Urinary bladder (tissue), 4 donors: ENCODE measurements around the gene PCDHGC3. TPM values are rescaled to one million over a fixed set of nuclear protein-coding genes. Genes with fewer than 3 reads are reported as not detected.

Source experiments
- DNase-seq: peaks from one replicate; pipeline ENCODE4 v3.0.0-alpha.2; 2015; ENCODE audit errors: extremely low spot score
- H3K27ac ChIP-seq: one replicate; pipeline ENCODE4 v1.5.1; 2013; ENCODE audit warnings: low read depth, mild to moderate bottlenecking, moderate library complexity
- H3K36me3 ChIP-seq: one replicate; pipeline ENCODE4 v1.6.1; 2013; ENCODE audit warnings: mild to moderate bottlenecking, moderate library complexity; ENCODE audit not compliant: insufficient read depth
- H3K4me1 ChIP-seq: one replicate; pipeline ENCODE4 v1.6.1; 2013; ENCODE audit warnings: mild to moderate bottlenecking, moderate library complexity; ENCODE audit not compliant: insufficient read depth
- H3K4me3 ChIP-seq: one replicate; pipeline ENCODE4 v1.5.1; 2013; ENCODE audit warnings: low read depth, low read length
- WGBS: extraction: QIAGEN DNeasy Blood & Tissue Kit; methylation state at CpG from one replicate; pipeline ENCODE4 v1.1.7; 2013; 5-methylcytosine and 5-hydroxymethylcytosine counted together
- polyA plus RNA-seq: library from polyadenylated mRNA; stranded (reverse); fragments of 200-250 nt; gene quantifications from one replicate; pipeline ENCODE4 v1.2.3, GENCODE V29; 2013
- total RNA-seq: library from RNA; depleted of rRNA; stranded (reverse); fragments of >200 nt; gene quantifications from one replicate; pipeline ENCODE4 v1.2.3, GENCODE V29; 2014
- donor health status: healthy with polysubstance abuse.
- donor health status: healthy.

Gene PCDHGC3
- total and polyA plus RNA-seq, 2 donors: 62.8 to 101 TPM

- Histone ChIP-seq H3K36me3 (no peaks in the 10 kb centered on the region), H3K27ac (no peak overlapping the region), H3K4me1 (no peaks in the 10 kb centered on the region), H3K4me3 (no peak overlapping the region)
- DNase-seq: no peak
- WGBS: 89% methylated on average over 10 of the region's 10 CpGs
These were observed 14.1 kb downstream of the PCDHGC3 start for GRCh38 chr5:141489841-141490240.

- Histone ChIP-seq H3K27ac (no peak overlapping the region), H3K4me1 (no peaks in the 10 kb centered on the region), H3K36me3 (no peaks in the 10 kb centered on the region), H3K4me3 (no peak overlapping the region)
- DNase-seq: no peak
- WGBS: 95% methylated on average over 10 of the region's 10 CpGs
These were observed 14.5 kb downstream of the PCDHGC3 start for GRCh38 chr5:141490271-141490670.

- Histone ChIP-seq H3K4me3 (no peak overlapping the region), H3K27ac (no peak overlapping the region), H3K4me1 (no peaks in the 10 kb centered on the region), H3K36me3 (no peaks in the 10 kb centered on the region)
- 88% methylated on average over 13 of the region's 13 CpGs for WGBS
- no peak for DNase-seq
These were observed 15.0 kb downstream of the PCDHGC3 start for GRCh38 chr5:141490771-141491170.

- 63% methylated on average over 66 of the region's 66 CpGs for WGBS
- H3K4me1 ChIP-seq: no peaks in the 10 kb centered on the region
- DNase-seq: no peak
- no peak overlapping the region for H3K27ac ChIP-seq
- H3K36me3 ChIP-seq: no peaks in the 10 kb centered on the region
- no peak overlapping the region for H3K4me3 ChIP-seq
These were observed 15.8 kb downstream of the PCDHGC3 start for GRCh38 chr5:141491323-141492167.

GRCh38 chr5:141492168-141492885 lies 16.6 kb downstream of the PCDHGC3 start:
- 67% methylated on average over 68 of the region's 68 CpGs for WGBS
- H3K4me1 ChIP-seq: no peaks in the 10 kb centered on the region
- no peak for DNase-seq

GRCh38 chr5:141493500-141494422 lies 18.0 kb downstream of the PCDHGC3 start:
- Histone ChIP-seq H3K4me1 (no peaks in the 10 kb centered on the region), H3K27ac (no peak overlapping the region), H3K36me3 (no peaks in the 10 kb centered on the region), H3K4me3 (no peak overlapping the region)
- no peak for DNase-seq
- WGBS: 70% methylated on average over 10 of the region's 10 CpGs

More at GRCh38 chr5:141492168-141492885, 16.6 kb downstream of the PCDHGC3 start:
- Histone ChIP-seq H3K36me3 (no peaks in the 10 kb centered on the region), H3K27ac (no peak overlapping the region), H3K4me3 (no peak overlapping the region)

GRCh38 chr5:141494761-141495452 lies 19.1 kb downstream of the PCDHGC3 start:
- WGBS: 65% methylated on average over 22 of the region's 22 CpGs
- H3K36me3 ChIP-seq: no peaks in the 10 kb centered on the region
- H3K27ac ChIP-seq: no peak overlapping the region
- no peak overlapping the region for H3K4me3 ChIP-seq
- no peaks in the 10 kb centered on the region for H3K4me1 ChIP-seq
- no peak for DNase-seq

GRCh38 chr5:141495453-141495811 lies 19.7 kb downstream of the PCDHGC3 start:
- H3K36me3 ChIP-seq: no peaks in the 10 kb centered on the region
- H3K4me1 ChIP-seq: no peaks in the 10 kb centered on the region
- H3K4me3 ChIP-seq: no peak overlapping the region
- 85% methylated on average over 8 of the region's 8 CpGs for WGBS
- H3K27ac ChIP-seq: no peak overlapping the region
- DNase-seq: no peak

GRCh38 chr5:141496038-141496437 lies 20.3 kb downstream of the PCDHGC3 start:
- Histone ChIP-seq H3K4me1 (no peaks in the 10 kb centered on the region), H3K4me3 (no peak overlapping the region), H3K27ac (no peak overlapping the region), H3K36me3 (no peaks in the 10 kb centered on the region)
- no peak for DNase-seq
- WGBS: 68% methylated on average over 4 of the region's 4 CpGs

- H3K27ac ChIP-seq: no peak overlapping the region
- WGBS: 80% methylated on average over 7 of the region's 7 CpGs
- no peaks in the 10 kb centered on the region for H3K4me1 ChIP-seq
- H3K36me3 ChIP-seq: no peaks in the 10 kb centered on the region
- DNase-seq: no peak
- H3K4me3 ChIP-seq: no peak overlapping the region
These were observed 26.0 kb downstream of the PCDHGC3 start for GRCh38 chr5:141501761-141502160.

GRCh38 chr5:141503681-141504080 lies 27.9 kb downstream of the PCDHGC3 start:
- Histone ChIP-seq H3K4me1 (no peaks in the 10 kb centered on the region), H3K36me3 (no peaks in the 10 kb centered on the region), H3K27ac (no peak overlapping the region), H3K4me3 (no peak overlapping the region)
- WGBS: 95% methylated on average over 2 of the region's 2 CpGs
- no peak for DNase-seq

- 96% methylated on average over 4 of the region's 4 CpGs for WGBS
- Histone ChIP-seq H3K36me3 (no peaks in the 10 kb centered on the region), H3K4me1 (no peaks in the 10 kb centered on the region), H3K4me3 (no peak overlapping the region), H3K27ac (no peak overlapping the region)
- DNase-seq: no peak
These were observed 28.4 kb downstream of the PCDHGC3 start for GRCh38 chr5:141504216-141504615.
